GM13977 (cell line): Measurements from ENCODE around the gene COL4A1.

Source experiments
- DNase-seq: peaks from one replicate; pipeline ENCODE4 v3.0.0; 2012; ENCODE audit warnings: low spot score
- CTCF ChIP-seq: IDR thresholded peaks from 2 replicates; pipeline ENCODE4 v1.5.1; 2012; ENCODE audit warnings: mild to moderate bottlenecking, control low read depth; ENCODE audit not compliant: insufficient read depth; ENCODE audit errors: extremely low read depth, missing control alignments
- in situ Hi-C: fragments of 300-500 bp; cut with MboI; formaldehyde crosslinking; loops from one replicate; pipeline ENCODE4 v1.12.0; 2022; ENCODE audit warnings: low sequenced_read_pairs, low pct_unique_long_range_greater_than_20kb, mixed read lengths, inconsistent platforms; ENCODE audit not compliant: unreplicated experiment

COL4A1 gene

GRCh38 chr13:110306960-110307766 lies at the start of gene COL4A1, which contains the start of gene COL4A2:
Gene COL4A1 (minus strand): TSS chr13:110307157. CDS start chr13:110307027, 130 bp downstream.
Gene COL4A2 (plus strand): TSS chr13:110307284. CDS start chr13:110307904, 620 bp downstream.
- DNase-seq, result no peak
- no peak for TF ChIP-seq CTCF
- in situ Hi-C loops, result no loop called here

- in situ Hi-C loops, result no loop called here
- no peak for TF ChIP-seq CTCF
- no peak for DNase-seq
Measured at GRCh38 chr13:110356362-110356761, 49.4 kb upstream of the COL4A1 start.

- in situ Hi-C loops, result no loop called here
- DNase-seq, result peak; percentile 37
- no peak for TF ChIP-seq CTCF
Measured at GRCh38 chr13:110354715-110355473, 47.9 kb upstream of the COL4A1 start.

GRCh38 chr13:110354123-110354627 lies 47.2 kb upstream of the COL4A1 start:
- no peak for DNase-seq
- TF ChIP-seq CTCF, result no peak
- in situ Hi-C loops, result no loop called here

- DNase-seq, result no peak
- in situ Hi-C loops, result no loop called here
- no peak for TF ChIP-seq CTCF
Measured at GRCh38 chr13:110353339-110353977, 46.5 kb upstream of the COL4A1 start.

- DNase-seq, result no peak
- TF ChIP-seq CTCF, result peak; percentile 30
- in situ Hi-C loops, result no loop called here
Measured at GRCh38 chr13:110352735-110353134, 45.8 kb upstream of the COL4A1 start.
